WTC11 (cell line): ENCODE measurements around the gene MAP4. TPM values are rescaled to one million over a fixed set of nuclear protein-coding genes. Genes with fewer than 3 reads are reported as not detected.

Source experiments
- ATAC-seq: fragments of 200-7000 bp; cut with Tn5 transposase; 2 replicates; pipeline ENCODE4 v1.10.0; 2021; ENCODE audit warnings: mild to moderate bottlenecking, moderate library complexity
- Bru-seq: library from RNA; stranded (reverse); fragments of 400-500 nt; gene quantifications from one replicate; lab custom pipeline; 2021; lab: Mats Ljungman, UMichigan
- CTCF ChIA-PET: fragments of 300-600 bp; sonication (Branson Sonifier 250); formaldehyde crosslinking; loops from one replicate; lab custom pipeline; 2021; ENCODE audit warnings: antibody characterized with exemption; lab: Charles Lee
- POLR2A ChIA-PET: fragments of 350-600 bp; sonication (Branson Sonifier 250); formaldehyde crosslinking; loops from one replicate; lab custom pipeline; 2021; ENCODE audit warnings: antibody characterized with exemption; lab: Charles Lee
- DNase-seq: peaks from one replicate; pipeline ENCODE4 v3.0.0; 2021; ENCODE audit warnings: low spot score
- H3K27ac Mint-ChIP-seq: 2 replicates; pipeline ENCODE4 v1.8.0; 2021; ENCODE audit warnings: mixed read lengths
- H3K27me3 Mint-ChIP-seq: 2 replicates; pipeline ENCODE4 v1.8.0; 2021; ENCODE audit warnings: low read depth, mild to moderate bottlenecking, moderate library complexity, mixed read lengths
- H3K36me3 Mint-ChIP-seq: 2 replicates; pipeline ENCODE4 v1.8.0; 2021; ENCODE audit warnings: mixed read lengths
- H3K4me1 Mint-ChIP-seq: 2 replicates; pipeline ENCODE4 v1.8.0; 2022; ENCODE audit warnings: mixed read lengths
- H3K4me3 Mint-ChIP-seq: 2 replicates; pipeline ENCODE4 v1.8.0; 2021; ENCODE audit warnings: mild to moderate bottlenecking, moderate library complexity, mixed read lengths
- H3K9me3 Mint-ChIP-seq: 2 replicates; pipeline ENCODE4 v1.8.0; 2021; ENCODE audit warnings: mixed read lengths
- CREB1 ChIP-seq: sonication (generic); formaldehyde crosslinking; IDR thresholded peaks from 2 replicates; pipeline ENCODE4 v1.8.0; 2023; ENCODE audit warnings: mild to moderate bottlenecking, missing genetic modification reagents
- E2F5 ChIP-seq: sonication (generic); formaldehyde crosslinking; IDR thresholded peaks from 2 replicates; pipeline ENCODE4 v1.8.1; 2022; ENCODE audit warnings: mild to moderate bottlenecking, moderate library complexity, missing genetic modification reagents
- GABPB1 ChIP-seq: sonication (generic); formaldehyde crosslinking; IDR thresholded peaks from 2 replicates; pipeline ENCODE4 v1.8.1; 2023; ENCODE audit warnings: mild to moderate bottlenecking, missing genetic modification reagents
- HMGA2 ChIP-seq: fragments of 250-450 bp; sonication (Bioruptor Pico); IDR thresholded peaks from 2 replicates; pipeline ENCODE4 v1.4.0; 2021; ENCODE audit warnings: mild to moderate bottlenecking, moderate library complexity
- KAT7 ChIP-seq: sonication (generic); formaldehyde crosslinking; IDR thresholded peaks from 2 replicates; pipeline ENCODE4 v1.8.1; 2023; ENCODE audit warnings: missing genetic modification reagents, mild to moderate bottlenecking, borderline replicate concordance
- MYBL2 ChIP-seq: sonication (generic); formaldehyde crosslinking; IDR thresholded peaks from 2 replicates; pipeline ENCODE4 v1.8.1; 2023; ENCODE audit warnings: mild to moderate bottlenecking, moderate library complexity, missing genetic modification reagents
- TCF7 ChIP-seq: sonication (generic); formaldehyde crosslinking; IDR thresholded peaks from 2 replicates; pipeline ENCODE4 v1.8.0; 2022; ENCODE audit warnings: mild to moderate bottlenecking, low read depth, missing genetic modification reagents, moderate library complexity
- TEAD1 ChIP-seq: sonication (generic); formaldehyde crosslinking; IDR thresholded peaks from 2 replicates; pipeline ENCODE4 v1.8.0; 2022; ENCODE audit warnings: mild to moderate bottlenecking, missing genetic modification reagents
- TEAD4 ChIP-seq: sonication (generic); formaldehyde crosslinking; IDR thresholded peaks from 2 replicates; pipeline ENCODE4 v1.8.0; 2022; ENCODE audit warnings: mild to moderate bottlenecking, missing genetic modification reagents
- TP53 ChIP-seq: sonication (generic); formaldehyde crosslinking; IDR thresholded peaks from 2 replicates; pipeline ENCODE4 v1.8.1; 2023; ENCODE audit warnings: mild to moderate bottlenecking, missing genetic modification reagents
- USF1 ChIP-seq: sonication (generic); formaldehyde crosslinking; IDR thresholded peaks from 2 replicates; pipeline ENCODE4 v1.8.0; 2022; ENCODE audit warnings: mild to moderate bottlenecking, missing genetic modification reagents
- ZNF416 ChIP-seq: fragments of 250-450 bp; sonication (Bioruptor Pico); IDR thresholded peaks from 2 replicates; pipeline ENCODE4 v1.9.0; 2021; ENCODE audit warnings: mild to moderate bottlenecking, inconsistent platforms
- ZNF425 ChIP-seq: fragments of 250-450 bp; sonication (Bioruptor Pico); conservative IDR thresholded peaks from 2 replicates; pipeline ENCODE4 v1.9.0; 2021; ENCODE audit warnings: mild to moderate bottlenecking
- ZNF512 ChIP-seq: sonication (generic); formaldehyde crosslinking; IDR thresholded peaks from 2 replicates; pipeline ENCODE4 v1.8.1; 2022; ENCODE audit warnings: missing genetic modification reagents, borderline replicate concordance
- ZNF532 ChIP-seq: fragments of 250-450 bp; sonication (Bioruptor Pico); IDR thresholded peaks from 2 replicates; pipeline ENCODE4 v1.9.0; 2021; ENCODE audit warnings: mild to moderate bottlenecking, borderline replicate concordance
- ZSCAN18 ChIP-seq: fragments of 250-450 bp; sonication (Bioruptor Pico); IDR thresholded peaks from 2 replicates; pipeline ENCODE4 v2.1.2; 2022; ENCODE audit warnings: mild to moderate bottlenecking, moderate library complexity
- long read RNA-seq, 3 experiments: library from RNA in 1 of 3; library from capped mRNA in 1 of 3; library from polyadenylated mRNA in 1 of 3; unstranded in 2 of 3; stranded (forward) in 1 of 3; transcript quantifications; one replicate each; pipeline ENCODE4 v2.0.0, GENCODE V29; 2021
- total RNA-seq: library from RNA; stranded (reverse); gene quantifications from 3 replicates; pipeline ENCODE4 v1.2.3, GENCODE V29; 2021

The MAP4 gene
- total RNA-seq (164 to 199 TPM (median 171 TPM) in 3 replicates), Bru-seq, nascent RNA (percentile 77 among the genes with signal in this experiment)
- long read RNA-seq, experiment 1, full-length matches to known transcripts: 97 of 579 reads
- long read RNA-seq, experiment 1, partial matches to known transcripts: 173 of 579 reads
- long read RNA-seq, experiment 1, other reads (novel, unspliced or antisense): 309 of 579 reads
- long read RNA-seq, experiment 2, full-length matches to known transcripts: 9 of 196 reads
- long read RNA-seq, experiment 2, partial matches to known transcripts: 64 of 196 reads
- long read RNA-seq, experiment 2, other reads (novel, unspliced or antisense): 123 of 196 reads
- long read RNA-seq, experiment 3, partial matches to known transcripts: 4 of 25 reads
- long read RNA-seq, experiment 3, other reads (novel, unspliced or antisense): 21 of 25 reads

GRCh38 chr3:48016301-48016973 lies at the start of gene MAP4:
MAP4 (minus strand) TSS chr3:48016416; CDS start chr3:47998860, 17,556 bp downstream.
- CTCF ChIA-PET: interaction anchor here (1.0 to 1.7 kb wide), 2 partner anchors 17 to 26 kb away, joined by 3 to 7 read pairs; no protein-coding TSS in a partner anchor
- Mint-ChIP-seq H3K9me3 (peaks cover 4% of the 10 kb centered on the region; the same call in 1 of the 2 replicates), H3K4me3 (no peak within 1 kb of the TSS), H3K36me3 (peaks cover 13% of the 10 kb centered on the region), H3K4me1 (peaks cover 55% of the 10 kb centered on the region), H3K27me3 (no peaks in the 10 kb centered on the region), H3K27ac (peak within 1 kb of the TSS; percentile 95)
- no peak for TF ChIP-seq USF1 (CRISPR knock-in tag)
- ATAC-seq (no peak), DNase-seq (no peak)
- POLR2A ChIA-PET: no interaction called here

GRCh38 chr3:48065035-48065434 lies 48.8 kb upstream of the MAP4 start:
- ATAC-seq: no peak
- ChIA-PET CTCF (no interaction called here), POLR2A (no interaction called here)
- no peak overlapping the region; the same call in 1 of the 2 replicates for H3K27ac Mint-ChIP-seq
- H3K36me3 Mint-ChIP-seq: peaks cover 20% of the 10 kb centered on the region
- H3K27me3 Mint-ChIP-seq: no peaks in the 10 kb centered on the region
- H3K4me1 Mint-ChIP-seq: 0 out of 2 replicates have a peak, but pooled peaks cover 3% of the 10 kb centered on the region
- TF ChIP-seq TEAD1 (CRISPR knock-in tag) (no peak), KAT7 (CRISPR knock-in tag) (no peak), TCF7 (no peak), MYBL2 (CRISPR knock-in tag) (no peak), E2F5 (CRISPR knock-in tag) (no peak), CREB1 (CRISPR knock-in tag) (no peak), TEAD4 (CRISPR knock-in tag) (no peak), ZNF425 (no peak)
- no peak overlapping the region for H3K4me3 Mint-ChIP-seq
- DNase-seq: no peak
- H3K9me3 Mint-ChIP-seq: peaks cover 11% of the 10 kb centered on the region

GRCh38 chr3:48064292-48064829 lies 48.1 kb upstream of the MAP4 start:
- POLR2A ChIA-PET: no interaction called here
- Mint-ChIP-seq H3K9me3 (peaks cover 14% of the 10 kb centered on the region), H3K36me3 (peaks cover 23% of the 10 kb centered on the region)
- no peak for TF ChIP-seq TP53 (CRISPR knock-in tag)
- no peak for TF ChIP-seq HMGA2
- no peak for TF ChIP-seq GABPB1
- TF ChIP-seq ZSCAN18: no peak
- TF ChIP-seq ZNF416: no peak
- TF ChIP-seq ZNF512 (CRISPR knock-in tag): no peak
- TF ChIP-seq ZNF532: no peak

More at GRCh38 chr3:48064292-48064829, 48.1 kb upstream of the MAP4 start:
- H3K27ac Mint-ChIP-seq: peak overlapping the region; percentile 72
- no peaks in the 10 kb centered on the region for H3K27me3 Mint-ChIP-seq
- DNase-seq (no peak), ATAC-seq (no peak)
- CTCF ChIA-PET: no interaction called here
- no peak overlapping the region for H3K4me3 Mint-ChIP-seq
- H3K4me1 Mint-ChIP-seq: 0 out of 2 replicates have a peak, but pooled peaks cover 3% of the 10 kb centered on the region
